GM10266 (cell line): ENCODE results near the gene SYTL2.
"Not testable (repeated sequence)": the region's sequence is repeated elsewhere in the genome, so short reads cannot be mapped to it uniquely, and the experiment has no call there.

ENCODE experiments used
- DNase-seq: peaks from one replicate; pipeline ENCODE4 v3.0.0; 2012; ENCODE audit errors: extremely low spot score
- TF ChIP-seq, protein P1 (sequence below): IDR thresholded peaks from 2 replicates; pipeline ENCODE4 v1.5.1; 2012; ENCODE audit warnings: mild to moderate bottlenecking, low read depth; ENCODE audit not compliant: control insufficient read depth, insufficient read depth; ENCODE audit errors: missing control alignments

SYTL2 gene

GRCh38 chr11:85682330-85683305, 128.3 kb downstream of the SYTL2 start:
- DNase-seq: peak; percentile 80
- TF ChIP-seq, protein P1, sequence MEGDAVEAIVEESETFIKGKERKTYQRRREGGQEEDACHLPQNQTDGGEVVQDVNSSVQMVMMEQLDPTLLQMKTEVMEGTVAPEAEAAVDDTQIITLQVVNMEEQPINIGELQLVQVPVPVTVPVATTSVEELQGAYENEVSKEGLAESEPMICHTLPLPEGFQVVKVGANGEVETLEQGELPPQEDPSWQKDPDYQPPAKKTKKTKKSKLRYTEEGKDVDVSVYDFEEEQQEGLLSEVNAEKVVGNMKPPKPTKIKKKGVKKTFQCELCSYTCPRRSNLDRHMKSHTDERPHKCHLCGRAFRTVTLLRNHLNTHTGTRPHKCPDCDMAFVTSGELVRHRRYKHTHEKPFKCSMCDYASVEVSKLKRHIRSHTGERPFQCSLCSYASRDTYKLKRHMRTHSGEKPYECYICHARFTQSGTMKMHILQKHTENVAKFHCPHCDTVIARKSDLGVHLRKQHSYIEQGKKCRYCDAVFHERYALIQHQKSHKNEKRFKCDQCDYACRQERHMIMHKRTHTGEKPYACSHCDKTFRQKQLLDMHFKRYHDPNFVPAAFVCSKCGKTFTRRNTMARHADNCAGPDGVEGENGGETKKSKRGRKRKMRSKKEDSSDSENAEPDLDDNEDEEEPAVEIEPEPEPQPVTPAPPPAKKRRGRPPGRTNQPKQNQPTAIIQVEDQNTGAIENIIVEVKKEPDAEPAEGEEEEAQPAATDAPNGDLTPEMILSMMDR: no peak

GRCh38 chr11:85680897-85681296, 130.0 kb downstream of the SYTL2 start:
- DNase-seq: no peak
- TF ChIP-seq, protein P1: no peak

- TF ChIP-seq, protein P1: no peak
- DNase-seq: no peak
Observed at GRCh38 chr11:85679576-85679975, 131.4 kb downstream of the SYTL2 start.

DNA sequence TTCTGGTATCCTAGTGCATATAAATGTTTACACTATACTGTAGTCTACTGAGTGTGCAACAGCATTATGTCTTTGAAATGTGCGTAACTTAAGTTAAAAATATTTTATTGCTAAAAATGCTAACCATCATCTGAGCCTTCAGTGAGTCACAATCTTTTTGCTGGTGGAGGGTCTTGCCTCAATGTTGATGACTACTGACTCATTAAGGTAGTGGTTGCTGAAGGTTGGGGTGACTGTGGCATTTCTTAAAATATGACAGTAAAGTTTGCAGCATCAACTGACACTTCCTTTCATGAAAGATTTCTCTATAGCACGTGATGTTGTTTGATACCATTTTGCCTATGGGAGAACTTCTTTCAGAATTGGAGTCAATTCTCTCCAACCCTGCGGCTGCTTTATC, 137.5 kb downstream of the SYTL2 start:
- TF ChIP-seq, protein P1: no peak
- DNase-seq: no peak

- TF ChIP-seq, protein P1: no peak
- no peak for DNase-seq
Observed at GRCh38 chr11:85672105-85672902, 138.6 kb downstream of the SYTL2 start.

DNA sequence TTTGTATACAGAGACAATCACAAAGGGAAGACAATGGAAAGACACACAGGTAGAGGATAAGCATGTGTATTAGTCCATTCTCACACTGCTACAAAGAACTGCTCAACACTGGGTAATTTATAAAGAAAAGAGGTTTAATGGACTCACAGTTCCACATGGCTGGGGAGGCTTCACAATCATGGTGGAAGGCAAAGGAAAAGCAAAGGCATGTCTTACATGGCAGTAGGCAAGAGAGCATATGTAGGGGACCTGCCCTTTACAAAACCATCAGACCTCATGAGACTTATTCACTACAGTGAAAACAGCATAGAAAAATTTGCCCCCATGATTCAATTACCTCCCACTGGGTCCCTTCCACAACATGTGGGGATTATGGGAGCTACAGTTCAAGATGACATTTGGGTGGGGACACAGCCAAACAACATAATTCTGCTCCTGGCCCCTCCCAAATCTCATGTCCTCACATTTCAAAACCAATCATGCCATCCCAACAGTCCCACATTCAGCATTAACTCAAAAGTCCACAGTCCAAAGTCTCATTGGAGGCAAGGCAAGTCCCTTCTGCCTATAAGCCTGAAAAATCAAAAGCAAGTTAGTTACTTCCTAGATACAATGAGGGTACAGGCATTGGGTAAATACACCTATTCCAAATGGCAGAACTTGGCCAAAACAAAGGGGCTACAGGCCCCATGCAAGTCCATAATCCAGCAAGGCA, 139.8 kb downstream of the SYTL2 start:
- DNase-seq: not testable (repeated sequence)

DNA sequence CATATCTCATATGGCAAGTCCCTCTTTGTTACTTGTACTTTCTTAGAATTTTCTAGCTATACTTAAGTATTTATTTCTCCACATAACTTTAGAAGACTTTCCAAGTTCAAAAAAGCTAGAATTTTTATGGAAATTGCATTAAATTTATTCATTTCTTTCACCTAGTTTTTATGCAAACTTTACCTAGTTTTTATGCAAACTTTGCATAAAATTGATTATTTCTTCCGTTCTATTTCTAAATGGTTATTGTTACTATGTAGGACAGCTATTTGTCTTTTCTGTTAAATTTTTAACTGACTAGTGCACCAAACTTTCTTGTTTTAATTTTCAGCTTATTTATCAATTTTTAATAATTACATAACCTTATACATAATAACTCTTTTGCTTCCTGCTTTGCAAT, 142.8 kb downstream of the SYTL2 start:
- no peak for DNase-seq
- TF ChIP-seq, protein P1: no peak
